ENCODE data around the gene GIMAP5.

GIMAP5 gene

DNA sequence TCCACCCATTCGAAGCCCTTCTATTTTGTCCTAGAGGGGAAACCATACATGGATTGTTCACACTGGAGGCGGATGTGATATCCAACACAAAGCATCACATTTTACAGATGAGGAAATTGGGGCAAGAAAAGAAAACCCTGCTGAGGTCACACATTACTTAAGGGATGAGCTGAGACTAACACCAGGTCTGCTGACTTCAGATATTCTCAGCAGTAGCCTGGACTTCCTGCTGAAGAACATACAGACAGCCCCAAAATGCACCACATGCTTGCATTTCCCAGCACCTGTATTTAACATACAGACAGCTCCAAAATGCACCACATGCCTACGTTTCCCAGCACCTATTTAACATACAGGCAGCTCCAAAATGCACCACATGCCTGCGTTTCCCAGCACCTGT, 11.2 kb downstream of the GIMAP5 start:
- H3K4me1 ChIP-seq (ENCODE audit: insufficient read depth, low read length) = peaks cover 22% of the 10 kb centered on the region
- peaks cover 18% of the 10 kb centered on the region for H3K36me3 ChIP-seq (ENCODE audit: insufficient read depth, low read length)
- H2AFZ ChIP-seq (ENCODE audit: low read depth, low read length) = no peak overlapping the region
- ATAC-seq (ENCODE audit: insufficient read depth, low read depth) = peak; percentile 21; the same call in 1 of the 3 replicates
- H3K9me3 ChIP-seq (ENCODE audit: insufficient read depth, low read length, severe bottlenecking) = no peaks in the 10 kb centered on the region
- TF ChIP-seq EZH2 (IDR thresholded peaks at IDR 0.05; ENCODE audit: borderline replicate concordance, low read depth, low read length, severe bottlenecking) = no peak
- TF ChIP-seq, protein P1, sequence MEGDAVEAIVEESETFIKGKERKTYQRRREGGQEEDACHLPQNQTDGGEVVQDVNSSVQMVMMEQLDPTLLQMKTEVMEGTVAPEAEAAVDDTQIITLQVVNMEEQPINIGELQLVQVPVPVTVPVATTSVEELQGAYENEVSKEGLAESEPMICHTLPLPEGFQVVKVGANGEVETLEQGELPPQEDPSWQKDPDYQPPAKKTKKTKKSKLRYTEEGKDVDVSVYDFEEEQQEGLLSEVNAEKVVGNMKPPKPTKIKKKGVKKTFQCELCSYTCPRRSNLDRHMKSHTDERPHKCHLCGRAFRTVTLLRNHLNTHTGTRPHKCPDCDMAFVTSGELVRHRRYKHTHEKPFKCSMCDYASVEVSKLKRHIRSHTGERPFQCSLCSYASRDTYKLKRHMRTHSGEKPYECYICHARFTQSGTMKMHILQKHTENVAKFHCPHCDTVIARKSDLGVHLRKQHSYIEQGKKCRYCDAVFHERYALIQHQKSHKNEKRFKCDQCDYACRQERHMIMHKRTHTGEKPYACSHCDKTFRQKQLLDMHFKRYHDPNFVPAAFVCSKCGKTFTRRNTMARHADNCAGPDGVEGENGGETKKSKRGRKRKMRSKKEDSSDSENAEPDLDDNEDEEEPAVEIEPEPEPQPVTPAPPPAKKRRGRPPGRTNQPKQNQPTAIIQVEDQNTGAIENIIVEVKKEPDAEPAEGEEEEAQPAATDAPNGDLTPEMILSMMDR (IDR thresholded peaks at IDR 0.05; ENCODE audit: borderline replicate concordance, extremely low read depth, low read length, poor library complexity, severe bottlenecking) = no peak
- no peak for DNase-seq
- no peak overlapping the region for H3K9ac ChIP-seq (ENCODE audit: low read depth, low read length)
- no peak overlapping the region for H3K4me2 ChIP-seq (ENCODE audit: insufficient read depth, low read length)
- H4K20me1 ChIP-seq (ENCODE audit: insufficient read depth, low read length) = peaks cover 4% of the 10 kb centered on the region; the same call in 1 of the 2 replicates
- H3K27me3 ChIP-seq (ENCODE audit: insufficient read depth, low read length, poor library complexity) = no peaks in the 10 kb centered on the region
- peak overlapping the region; percentile 33; the same call in 1 of the 2 replicates for H3K27ac ChIP-seq (ENCODE audit: low read length)
- H3K79me2 ChIP-seq (ENCODE audit: insufficient read depth, low read length) = peaks cover 6% of the 10 kb centered on the region; the same call in 1 of the 2 replicates
- H3K4me3 ChIP-seq (ENCODE audit: low read depth in 1 of 2, low read length in 2 of 2) = no peak overlapping the region

DNA sequence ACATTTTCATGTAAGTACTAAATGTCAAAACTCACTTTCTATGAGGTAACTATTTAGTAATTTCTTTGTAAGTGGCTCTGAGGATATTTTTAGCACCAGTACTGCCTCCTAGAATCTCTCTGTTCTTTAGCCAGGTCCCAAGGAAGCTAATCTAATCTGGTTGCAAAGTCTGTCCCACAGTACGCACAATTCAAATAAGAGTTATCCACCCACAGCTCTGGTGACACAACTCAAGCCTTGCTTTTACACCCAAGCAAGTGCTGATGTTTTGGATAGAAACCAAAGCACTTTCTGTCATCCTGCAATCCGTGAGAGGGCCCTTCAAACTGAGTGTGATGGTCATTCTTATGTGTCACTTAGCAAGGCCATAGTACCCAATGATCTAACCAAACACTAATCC, 14.5 kb downstream of the GIMAP5 start:
- H3K4me3 ChIP-seq (ENCODE audit: low read depth in 1 of 2, low read length in 2 of 2) = no peak overlapping the region
- no peaks in the 10 kb centered on the region for H3K36me3 ChIP-seq (ENCODE audit: insufficient read depth, low read length)
- ATAC-seq (ENCODE audit: insufficient read depth, low read depth) = no peak
- no peaks in the 10 kb centered on the region for H3K27me3 ChIP-seq (ENCODE audit: insufficient read depth, low read length, poor library complexity)
- H3K9ac ChIP-seq (ENCODE audit: low read depth, low read length) = no peak overlapping the region
- H3K9me3 ChIP-seq (ENCODE audit: insufficient read depth, low read length, severe bottlenecking) = no peaks in the 10 kb centered on the region
- H3K4me1 ChIP-seq (ENCODE audit: insufficient read depth, low read length) = peaks cover 39% of the 10 kb centered on the region
- no peaks in the 10 kb centered on the region for H3K79me2 ChIP-seq (ENCODE audit: insufficient read depth, low read length)
- H2AFZ ChIP-seq (ENCODE audit: low read depth, low read length) = no peak overlapping the region
- H4K20me1 ChIP-seq (ENCODE audit: insufficient read depth, low read length) = no peaks in the 10 kb centered on the region
- no peak overlapping the region for H3K27ac ChIP-seq (ENCODE audit: low read length)
- no peak overlapping the region for H3K4me2 ChIP-seq (ENCODE audit: insufficient read depth, low read length)
- TF ChIP-seq EZH2 (IDR thresholded peaks at IDR 0.05; ENCODE audit: borderline replicate concordance, low read depth, low read length, severe bottlenecking) = no peak
- TF ChIP-seq, protein P1 (IDR thresholded peaks at IDR 0.05; ENCODE audit: borderline replicate concordance, extremely low read depth, low read length, poor library complexity, severe bottlenecking) = no peak
- no peak for DNase-seq

DNA sequence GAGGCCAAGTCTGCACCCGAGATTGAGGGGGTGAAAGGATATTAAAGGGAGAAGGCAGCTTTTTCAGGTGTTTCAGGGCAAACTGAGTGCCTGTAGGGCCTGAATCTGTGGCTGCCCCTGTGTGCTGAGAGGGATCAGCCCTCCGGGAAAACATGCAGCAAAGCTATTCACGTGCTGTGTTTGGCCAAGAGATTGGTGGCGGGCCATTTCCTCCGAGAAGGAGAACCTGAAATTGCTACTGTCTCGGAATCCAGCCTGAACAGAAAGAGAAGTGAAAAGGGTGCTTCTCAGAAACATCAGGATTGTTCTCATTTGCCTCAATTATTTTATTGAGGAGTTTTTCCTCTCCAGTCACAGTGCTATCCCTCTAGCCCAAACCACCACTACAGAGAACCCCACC, 16.0 kb downstream of the GIMAP5 start:
- H3K9ac ChIP-seq (ENCODE audit: low read depth, low read length) = no peak overlapping the region
- no peaks in the 10 kb centered on the region for H3K79me2 ChIP-seq (ENCODE audit: insufficient read depth, low read length)
- no peak for TF ChIP-seq EZH2 (IDR thresholded peaks at IDR 0.05; ENCODE audit: borderline replicate concordance, low read depth, low read length, severe bottlenecking)
- TF ChIP-seq, protein P1 (IDR thresholded peaks at IDR 0.05; ENCODE audit: borderline replicate concordance, extremely low read depth, low read length, poor library complexity, severe bottlenecking) = no peak
- DNase-seq = no peak
- no peaks in the 10 kb centered on the region for H3K36me3 ChIP-seq (ENCODE audit: insufficient read depth, low read length)
- H4K20me1 ChIP-seq (ENCODE audit: insufficient read depth, low read length) = no peaks in the 10 kb centered on the region
- peak overlapping the region; percentile 70 for H3K27ac ChIP-seq (ENCODE audit: low read length)
- H3K27me3 ChIP-seq (ENCODE audit: insufficient read depth, low read length, poor library complexity) = no peaks in the 10 kb centered on the region
- H3K4me2 ChIP-seq (ENCODE audit: insufficient read depth, low read length) = no peak overlapping the region
- no peak overlapping the region for H2AFZ ChIP-seq (ENCODE audit: low read depth, low read length)
- ATAC-seq (ENCODE audit: insufficient read depth, low read depth) = no peak
- peaks cover 46% of the 10 kb centered on the region for H3K4me1 ChIP-seq (ENCODE audit: insufficient read depth, low read length)
- H3K9me3 ChIP-seq (ENCODE audit: insufficient read depth, low read length, severe bottlenecking) = no peaks in the 10 kb centered on the region
- no peak overlapping the region for H3K4me3 ChIP-seq (ENCODE audit: low read depth in 1 of 2, low read length in 2 of 2)

All from DND-41 (cell line).